ENCODE results near the gene TTN.

DNA sequence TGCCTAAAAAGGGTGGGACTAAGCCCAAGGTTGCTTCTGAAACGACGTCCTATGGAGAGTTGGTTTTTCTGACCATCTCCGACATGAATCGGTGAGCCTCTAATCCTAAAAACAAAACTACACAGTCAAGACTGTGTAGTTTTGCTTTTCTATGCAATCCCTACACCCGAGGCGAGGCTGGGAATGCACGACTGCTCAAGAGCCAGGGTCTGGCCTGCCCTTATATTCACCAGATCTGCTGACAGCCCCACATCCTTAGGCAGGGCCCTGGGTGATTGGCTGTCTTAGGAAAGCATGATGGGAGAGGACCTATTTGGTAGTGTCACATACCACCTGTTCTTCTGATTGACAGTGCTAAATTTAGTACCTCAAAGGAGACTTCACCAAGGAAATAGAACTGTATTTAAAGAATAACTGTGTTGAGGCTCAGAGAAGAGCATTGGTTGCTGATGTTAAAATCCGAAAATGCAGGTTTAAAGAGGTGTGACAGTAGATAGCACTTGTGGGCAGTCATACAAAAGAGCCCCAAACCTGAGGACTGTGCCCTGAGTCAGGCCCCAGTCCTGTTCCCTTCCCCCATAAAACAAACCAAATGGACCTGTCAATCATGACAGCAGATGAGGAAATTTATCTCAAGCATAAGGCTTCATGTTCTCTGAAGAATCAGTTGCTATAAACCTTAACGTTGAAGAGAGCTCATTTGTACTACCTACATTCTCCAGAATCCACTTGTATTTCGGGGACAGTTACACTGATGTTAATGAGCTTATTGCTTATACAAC is at the start of gene TTN:
- TF ChIP-seq, protein P1, sequence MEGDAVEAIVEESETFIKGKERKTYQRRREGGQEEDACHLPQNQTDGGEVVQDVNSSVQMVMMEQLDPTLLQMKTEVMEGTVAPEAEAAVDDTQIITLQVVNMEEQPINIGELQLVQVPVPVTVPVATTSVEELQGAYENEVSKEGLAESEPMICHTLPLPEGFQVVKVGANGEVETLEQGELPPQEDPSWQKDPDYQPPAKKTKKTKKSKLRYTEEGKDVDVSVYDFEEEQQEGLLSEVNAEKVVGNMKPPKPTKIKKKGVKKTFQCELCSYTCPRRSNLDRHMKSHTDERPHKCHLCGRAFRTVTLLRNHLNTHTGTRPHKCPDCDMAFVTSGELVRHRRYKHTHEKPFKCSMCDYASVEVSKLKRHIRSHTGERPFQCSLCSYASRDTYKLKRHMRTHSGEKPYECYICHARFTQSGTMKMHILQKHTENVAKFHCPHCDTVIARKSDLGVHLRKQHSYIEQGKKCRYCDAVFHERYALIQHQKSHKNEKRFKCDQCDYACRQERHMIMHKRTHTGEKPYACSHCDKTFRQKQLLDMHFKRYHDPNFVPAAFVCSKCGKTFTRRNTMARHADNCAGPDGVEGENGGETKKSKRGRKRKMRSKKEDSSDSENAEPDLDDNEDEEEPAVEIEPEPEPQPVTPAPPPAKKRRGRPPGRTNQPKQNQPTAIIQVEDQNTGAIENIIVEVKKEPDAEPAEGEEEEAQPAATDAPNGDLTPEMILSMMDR (IDR thresholded peaks at IDR 0.05): no peak
- no peak for TF ChIP-seq POLR2A (IDR thresholded peaks at IDR 0.05)

Data from breast epithelium (tissue), 3 donors.